GM12878 (cell line): ENCODE results near the gene FUT8. TPM values are rescaled to one million over a fixed set of nuclear protein-coding genes. Genes with fewer than 3 reads are reported as not detected.

Experiments used
- ATAC-seq: fragments of 200-7000 bp; cut with Tn5 transposase; 3 replicates; pipeline ENCODE4 v1.9.1; 2020; ENCODE audit warnings: mild to moderate bottlenecking, moderate library complexity
- BruUV-seq: library from RNA; stranded (reverse); fragments of 400-500 nt; replicated peaks from 2 replicates; lab custom pipeline; 2021; lab: Mats Ljungman, UMichigan
- CTCF ChIA-PET: fragments of 300-600 bp; sonication (Branson Sonifier 250); formaldehyde crosslinking; extraction: SDS; loops from one replicate; lab custom pipeline; 2021; ENCODE audit warnings: inconsistent platforms; lab: Yijun Ruan, JAX
- POLR2A ChIA-PET: fragments of 350-600 bp; formaldehyde crosslinking; extraction: SDS; loops from one replicate; lab custom pipeline; 2021; ENCODE audit warnings: inconsistent platforms; lab: Charles Lee
- RAD21 ChIA-PET: fragments of 300-600 bp; sonication (Branson Sonifier 250); formaldehyde crosslinking; loops from one replicate; lab custom pipeline; 2023; ENCODE audit warnings: antibody characterized with exemption; ENCODE audit not compliant: unreplicated experiment; lab: Charles Lee
- SMC1A ChIA-PET: fragments of 300-600 bp; sonication (Branson Sonifier 250); formaldehyde crosslinking; loops from one replicate; lab custom pipeline; 2023; ENCODE audit not compliant: unreplicated experiment, uncharacterized antibody; lab: Charles Lee
- DNase-seq: peaks from one replicate; pipeline ENCODE4 v3.0.0-alpha.2; 2011; ENCODE audit warnings: low read depth, low spot score
- FAIRE-seq: peaks from 3 replicates; lab custom pipeline; 2011; peaks lifted over from hg19 to GRCh38; lab: Jason Lieb, UNC
- H2AFZ ChIP-seq: 2 replicates; pipeline ENCODE4 v1.6.0; 2011; ENCODE audit warnings: low read depth, low read length, control low read depth; ENCODE audit not compliant: control insufficient read depth
- H3K27ac ChIP-seq: 2 replicates; pipeline ENCODE4 v1.5.1; 2011; ENCODE audit warnings: control low read depth; ENCODE audit not compliant: control insufficient read depth, insufficient read depth
- H3K27me3 ChIP-seq, 2 experiments: replicated peaks in 1 of 2; 2 replicates each; pipeline versions ENCODE4 v1.6.0 to v1.6.1; 2011; ENCODE audit warnings: low read length in 1 of 2; ENCODE audit not compliant: control insufficient read depth in 2 of 2, insufficient read depth in 2 of 2
- H3K36me3 ChIP-seq, 2 experiments: 2 replicates each; pipeline ENCODE4 v1.5.1; 2011; ENCODE audit warnings: low read length in 1 of 2; ENCODE audit not compliant: control insufficient read depth in 2 of 2, insufficient read depth in 2 of 2
- H3K4me1 ChIP-seq: 2 replicates; pipeline ENCODE4 v1.6.1; 2011; ENCODE audit warnings: mild to moderate bottlenecking, low read length, moderate library complexity, mixed read lengths; ENCODE audit not compliant: control insufficient read depth, insufficient read depth
- H3K4me2 ChIP-seq: 2 replicates; pipeline ENCODE4 v1.6.0; 2011; ENCODE audit warnings: control low read depth; ENCODE audit not compliant: control insufficient read depth, insufficient read depth
- H3K4me3 ChIP-seq: fragments of 200-600 bp; sonication (generic); 2 replicates; pipeline ENCODE4 v1.5.1; 2016
- H3K79me2 ChIP-seq: 2 replicates; pipeline ENCODE4 v1.6.0; 2011; ENCODE audit warnings: low read length; ENCODE audit not compliant: control insufficient read depth, insufficient read depth
- H3K9ac ChIP-seq: 2 replicates; pipeline ENCODE4 v1.8.0; 2011; ENCODE audit warnings: low read length, control low read depth, mixed read lengths; ENCODE audit not compliant: control insufficient read depth, insufficient read depth
- H3K9me3 ChIP-seq: replicated peaks from 3 replicates; pipeline ENCODE4 v1.5.1; 2011; ENCODE audit warnings: mild to moderate bottlenecking, low read length; ENCODE audit not compliant: control insufficient read depth, insufficient read depth
- H4K20me1 ChIP-seq: 2 replicates; pipeline ENCODE4 v1.6.0; 2011; ENCODE audit not compliant: control insufficient read depth, insufficient read depth
- ATF3 ChIP-seq: IDR thresholded peaks from 2 replicates; pipeline ENCODE4 v1.6.1; 2011; ENCODE audit warnings: low read depth, mild to moderate bottlenecking, low read length, moderate library complexity, borderline replicate concordance; ENCODE audit errors: extremely low read depth
- CUX1 ChIP-seq: IDR thresholded peaks from 2 replicates; pipeline ENCODE4 v1.6.1; 2012; ENCODE audit warnings: improper control_type of control experiment, low read depth, low read length; ENCODE audit not compliant: insufficient replicate concordance
- E4F1 ChIP-seq: fragments of 450-650 bp; IDR thresholded peaks from 2 replicates; pipeline ENCODE4 v1.6.1; 2018; ENCODE audit warnings: borderline replicate concordance, mild to moderate bottlenecking; ENCODE audit not compliant: partially characterized antibody
- NR2C1 ChIP-seq: fragments of 450-650 bp; IDR thresholded peaks from 2 replicates; pipeline ENCODE4 v1.6.1; 2017; ENCODE audit warnings: antibody characterized with exemption, mild to moderate bottlenecking, moderate library complexity
- RB1 ChIP-seq: fragments of 450-650 bp; formaldehyde crosslinking; IDR thresholded peaks from 2 replicates; pipeline ENCODE4 v1.6.1; 2017; ENCODE audit warnings: mild to moderate bottlenecking, borderline replicate concordance
- RCOR1 ChIP-seq: conservative IDR thresholded peaks from 2 replicates; pipeline ENCODE4 v1.6.1; 2012; ENCODE audit warnings: low read depth, low read length, improper control_type of control experiment
- YBX1 ChIP-seq: fragments of 450-650 bp; IDR thresholded peaks from 2 replicates; pipeline ENCODE4 v1.6.1; 2016; ENCODE audit warnings: antibody characterized with exemption
- ZNF24 ChIP-seq: fragments of 450-650 bp; IDR thresholded peaks from 2 replicates; pipeline ENCODE4 v1.6.1; 2017; ENCODE audit warnings: antibody characterized with exemption, mild to moderate bottlenecking
- WGBS: methylation state at CpG from one replicate; pipeline ENCODE4 v1.1.6; 2016; ENCODE audit warnings: low lambda C conversion rate; ENCODE audit not compliant: insufficient replicate concordance, insufficient coverage; ENCODE audit errors: missing lambda C conversion rate; 5-methylcytosine and 5-hydroxymethylcytosine counted together
- in situ Hi-C: fragments of 300-500 bp; cut with MboI; formaldehyde crosslinking; loops from 9 replicates; pipeline ENCODE4 v1.14.3; 2018; ENCODE audit warnings: mixed read lengths
- intact Hi-C: fragments of 100-400 bp; cut with micrococcal nuclease; formaldehyde crosslinking; loops from one replicate; pipeline ENCODE4 v1.14.2; 2022; ENCODE audit not compliant: unreplicated experiment
- polyA plus RNA-seq, 11 experiments: library from polyadenylated mRNA; depleted of rRNA in 4 of 11; unstranded in 6 of 11; stranded (reverse) in 5 of 11; fragments of >200 nt; fragmentation: Nextera tagmentation in 4 of 11; fragmentation: Illumina TruSeq in 1 of 11; extraction: Ambion mirVana in 4 of 11; extraction: Trizol in 1 of 11; gene quantifications; 1 replicate in 1 of 11; 2 replicates in 10 of 11; pipeline versions ENCODE4 v1.2.1 to v1.2.3, GENCODE V29; 2011 to 2016; ENCODE audit warnings: inconsistent platforms in 2 of 11, missing spikeins in 2 of 11, low read depth in 1 of 11
- total RNA-seq, 4 experiments: library from RNA; depleted of rRNA in 3 of 4; stranded (reverse); fragments of >200 nt in 3 of 4; fragmentation: Illumina TruSeq in 1 of 4; extraction: Trizol in 1 of 4; gene quantifications; 2 replicates each; pipeline versions ENCODE4 v1.2.1 to v1.2.3, GENCODE V29; 2013 to 2021

FUT8 gene
- total and polyA plus RNA-seq, 10 of the 15 experiments (the other 5 are each of a cell fraction or from before 2014, with no cell fraction given), result 21.3 to 106 (median 66.3) TPM

- Histone ChIP-seq H2AFZ (no peak overlapping the region), H3K36me3 (no peaks in the 10 kb centered on the region; a peak in 1 of 4 replicates), H3K79me2 (no peaks in the 10 kb centered on the region)
- intact Hi-C loops (no loop called here), in situ Hi-C loops (no loop called here)
- no peak for ATAC-seq
- WGBS, result 100% methylated on average over 2 of the region's 2 CpGs
- POLR2A ChIA-PET, result no interaction called here
- TF ChIP-seq CUX1 (no peak), ZNF24 (no peak), RB1 (no peak), ATF3 (no peak), NR2C1 (no peak), RCOR1 (no peak), E4F1 (no peak), YBX1 (no peak)
- TF ChIP-seq, all 136 proteins: peak for 0
- no peak overlapping the region for H3K27ac ChIP-seq
- no peak overlapping the region for H3K9ac ChIP-seq
- BruUV-seq, result no TSS peak
- no peak overlapping the region for H3K4me3 ChIP-seq
- no peaks in the 10 kb centered on the region for H3K27me3 ChIP-seq
- ChIA-PET RAD21 (no interaction called here), SMC1A (interaction anchor here (0.8 kb wide), 1 partner anchor 333 kb away, joined by 3 read pairs; no protein-coding TSS in a partner anchor), CTCF (no interaction called here)
- DNase-seq, result no peak
- H3K4me1 ChIP-seq, result no peaks in the 10 kb centered on the region
- H3K9me3 ChIP-seq, result no peaks in the 10 kb centered on the region
- no peaks in the 10 kb centered on the region for H4K20me1 ChIP-seq
- no peak overlapping the region for H3K4me2 ChIP-seq
- FAIRE-seq, result no peak
These were observed 336.3 kb downstream of the FUT8 start for GRCh38 chr14:65748796-65749195.
